Gastrocnemius medialis (tissue), 4 donors: ENCODE data around the gene FOXRED2. TPM values are rescaled to one million over a fixed set of nuclear protein-coding genes. Genes with fewer than 3 reads are reported as not detected.

Experiments
- ATAC-seq, 2 donors: fragments of 150-250 bp; one replicate each; pipeline ENCODE4 v1.9.1; 2016
- DNase-seq, 2 donors: peaks; one replicate each; pipeline ENCODE4 v3.0.0-alpha.2; 2019
- H3K27ac ChIP-seq, 4 donors: fragments of 200-600 bp; sonication (generic); 1 replicate in 1 of 4; 2 replicates in 3 of 4; pipeline ENCODE4 v1.5.1; 2016 to 2018; ENCODE audit warnings: mild to moderate bottlenecking in 2 of 4, moderate library complexity in 1 of 4
- H3K27me3 ChIP-seq, 3 donors: fragments of 200-600 bp; sonication (generic) in 2 of 3; 1 replicate in 1 of 3; 2 replicates in 2 of 3; pipeline versions ENCODE4 v1.5.1 to v1.6.0; 2016 to 2019; ENCODE audit warnings: mild to moderate bottlenecking in 1 of 3, moderate library complexity in 1 of 3
- H3K36me3 ChIP-seq, 2 donors: fragments of 200-600 bp; sonication (generic) in 1 of 2; one replicate each; pipeline ENCODE4 v1.5.1; 2017 to 2018
- H3K4me1 ChIP-seq, 2 donors: fragments of 200-600 bp; sonication (generic) in 1 of 2; one replicate each; pipeline ENCODE4 v1.5.1; 2016 to 2017; ENCODE audit warnings: mild to moderate bottlenecking in 2 of 2
- H3K4me3 ChIP-seq, 4 donors: fragments of 200-600 bp; sonication (generic) in 3 of 4; 1 replicate in 1 of 4; 2 replicates in 3 of 4; pipeline ENCODE4 v1.5.1; 2016 to 2019; ENCODE audit warnings: mild to moderate bottlenecking in 2 of 4
- H3K9me3 ChIP-seq, 3 donors: fragments of 200-600 bp; sonication (generic) in 2 of 3; 1 replicate in 1 of 3; 2 replicates in 2 of 3; pipeline ENCODE4 v1.5.1; 2016 to 2019
- POLR2A ChIP-seq, 2 donors: fragments of 450-650 bp; IDR thresholded peaks; one replicate each; pipeline ENCODE4 v1.6.1; 2017; ENCODE audit warnings: antibody characterized with exemption in 2 of 2, mild to moderate bottlenecking in 2 of 2, moderate library complexity in 2 of 2
- in situ Hi-C, 4 donors: fragments of 200-750 bp; cut with MboI; loops; one replicate each; pipeline versions ENCODE4 v1.15.0 to v1.8.0; 2017; ENCODE audit warnings: low sequenced_read_pairs in 4 of 4
- intact Hi-C: fragments of 100-400 bp; cut with DNase I; formaldehyde crosslinking; loops from one replicate; pipeline ENCODE4 v1.15.1; 2023; ENCODE audit warnings: low total_unique reads
- total RNA-seq, 4 donors: library from RNA; depleted of rRNA; stranded (reverse); fragments of >200 nt; gene quantifications; one replicate each; pipeline versions ENCODE4 v1.1.0 to v1.2.3, GENCODE V29; 2016
- TF ChIP-seq, protein P1 (sequence below), 5 experiments: fragments of 450-650 bp in 3 of 5; fragments of 200-600 bp in 2 of 5; sonication (generic) in 2 of 5; IDR thresholded peaks in 4 of 5; conservative IDR thresholded peaks in 1 of 5; 1 replicate in 4 of 5; 2 replicates in 1 of 5; pipeline ENCODE4 v1.5.1; 2016 to 2019; ENCODE audit warnings: antibody characterized with exemption in 5 of 5, mild to moderate bottlenecking in 3 of 5, moderate library complexity in 3 of 5

FOXRED2 gene
- total RNA-seq, 4 donors from 2014 or later = 2.6 to 13.6 (median 5.1) TPM

GRCh38 chr22:36505998-36506635, 723 bp downstream of the FOXRED2 start:
- intact Hi-C loops (loop anchor here (2.0 kb wide), 1 partner anchor 23 kb away; the partner anchor contains the start of gene EIF3D), in situ Hi-C loops (no loop called here)
- no peak for TF ChIP-seq POLR2A (IDR thresholded peaks at IDR 0.05)
- TF ChIP-seq, protein P1, sequence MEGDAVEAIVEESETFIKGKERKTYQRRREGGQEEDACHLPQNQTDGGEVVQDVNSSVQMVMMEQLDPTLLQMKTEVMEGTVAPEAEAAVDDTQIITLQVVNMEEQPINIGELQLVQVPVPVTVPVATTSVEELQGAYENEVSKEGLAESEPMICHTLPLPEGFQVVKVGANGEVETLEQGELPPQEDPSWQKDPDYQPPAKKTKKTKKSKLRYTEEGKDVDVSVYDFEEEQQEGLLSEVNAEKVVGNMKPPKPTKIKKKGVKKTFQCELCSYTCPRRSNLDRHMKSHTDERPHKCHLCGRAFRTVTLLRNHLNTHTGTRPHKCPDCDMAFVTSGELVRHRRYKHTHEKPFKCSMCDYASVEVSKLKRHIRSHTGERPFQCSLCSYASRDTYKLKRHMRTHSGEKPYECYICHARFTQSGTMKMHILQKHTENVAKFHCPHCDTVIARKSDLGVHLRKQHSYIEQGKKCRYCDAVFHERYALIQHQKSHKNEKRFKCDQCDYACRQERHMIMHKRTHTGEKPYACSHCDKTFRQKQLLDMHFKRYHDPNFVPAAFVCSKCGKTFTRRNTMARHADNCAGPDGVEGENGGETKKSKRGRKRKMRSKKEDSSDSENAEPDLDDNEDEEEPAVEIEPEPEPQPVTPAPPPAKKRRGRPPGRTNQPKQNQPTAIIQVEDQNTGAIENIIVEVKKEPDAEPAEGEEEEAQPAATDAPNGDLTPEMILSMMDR (IDR thresholded peaks at IDR 0.05 in 4 of 5, conservative IDR thresholded peaks at IDR 0.05 in 1 of 5) = no peak
- DNase-seq (no peak), ATAC-seq (no peak)
- no peaks in the 10 kb centered on the region for H3K27me3 ChIP-seq
- peaks cover 0 to 10% of the 10 kb centered on the region in 2 donors for H3K36me3 ChIP-seq
- H3K9me3 ChIP-seq = no peaks in the 10 kb centered on the region
- H3K4me3 ChIP-seq = peak overlapping the region; percentile 55 to 65 (median 60)
- peaks cover 5 to 17% of the 10 kb centered on the region in 2 donors for H3K4me1 ChIP-seq
- H3K27ac ChIP-seq = peak overlapping the region; percentile 77 to 91 (median 80)

GRCh38 chr22:36497910-36498665, 8.8 kb downstream of the FOXRED2 start:
- in situ Hi-C loops = no loop called here
- Histone ChIP-seq H3K27me3 (no peaks in the 10 kb centered on the region), H3K27ac (no peak overlapping the region), H3K4me3 (no peak overlapping the region), H3K4me1 (no peaks in the 10 kb centered on the region), H3K9me3 (no peaks in the 10 kb centered on the region), H3K36me3 (peaks cover 0 to 9% of the 10 kb centered on the region in 2 donors)
- no peak for DNase-seq
- intact Hi-C loops = no loop called here
- TF ChIP-seq, protein P1 (IDR thresholded peaks at IDR 0.05 in 4 of 5, conservative IDR thresholded peaks at IDR 0.05 in 1 of 5) = no peak
- no peak for TF ChIP-seq POLR2A (IDR thresholded peaks at IDR 0.05)
- ATAC-seq = no peak

DNA sequence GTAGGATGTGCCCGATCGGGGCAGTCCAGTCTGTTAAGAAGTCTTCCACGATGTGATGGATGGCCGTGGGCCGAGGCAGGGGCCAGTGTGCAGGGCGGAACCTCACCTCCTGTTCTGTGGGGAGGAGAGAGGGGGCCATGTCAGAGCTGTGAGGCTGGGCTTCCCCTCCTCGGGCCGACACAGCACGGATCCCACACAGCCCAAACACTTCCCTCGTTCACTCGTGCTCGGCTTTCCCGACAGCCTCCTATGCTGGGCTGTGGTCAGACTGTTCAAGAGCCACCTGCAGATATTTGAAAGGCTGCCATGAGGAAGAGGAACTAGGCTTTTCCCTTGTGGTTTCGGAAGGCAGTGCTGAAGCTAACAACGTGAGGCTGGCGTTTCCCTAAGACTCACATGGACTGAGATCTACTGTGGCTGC, 13.1 kb downstream of the FOXRED2 start:
- intact Hi-C loops (no loop called here), in situ Hi-C loops (no loop called here)
- Histone ChIP-seq H3K4me1 (no peaks in the 10 kb centered on the region), H3K27ac (no peak overlapping the region), H3K27me3 (no peaks in the 10 kb centered on the region), H3K36me3 (peaks cover 0 to 17% of the 10 kb centered on the region in 2 donors), H3K4me3 (no peak overlapping the region), H3K9me3 (no peaks in the 10 kb centered on the region)
- TF ChIP-seq, protein P1 (IDR thresholded peaks at IDR 0.05 in 4 of 5, conservative IDR thresholded peaks at IDR 0.05 in 1 of 5) = no peak
- TF ChIP-seq POLR2A (IDR thresholded peaks at IDR 0.05) = no peak
- ATAC-seq (peak in 1 of 2 donors; percentile 43), DNase-seq (peak; percentile 17 to 36)

DNA sequence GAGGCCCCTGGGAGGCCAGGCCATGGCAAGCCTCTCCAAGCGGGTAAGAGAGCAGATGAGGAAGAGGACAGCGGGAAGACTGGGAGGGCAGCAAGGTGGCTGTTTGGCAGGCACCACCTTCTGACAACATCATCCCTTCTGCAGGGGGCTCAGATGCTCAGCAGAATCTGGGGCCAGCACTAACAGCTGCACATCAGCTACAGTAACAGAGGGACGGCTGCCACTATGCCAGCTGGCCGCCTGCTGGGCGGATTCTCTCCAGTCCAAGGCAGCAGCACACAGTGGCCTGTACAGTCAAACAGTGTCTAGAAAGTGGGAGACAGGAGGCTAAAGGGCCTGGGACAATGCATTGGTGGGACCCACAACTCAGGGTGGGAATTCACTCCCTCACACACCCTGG, 14.7 kb downstream of the FOXRED2 start:
- intact Hi-C loops (no loop called here), in situ Hi-C loops (no loop called here)
- ATAC-seq = no peak
- Histone ChIP-seq H3K4me3 (no peak overlapping the region), H3K36me3 (peaks cover 0 to 17% of the 10 kb centered on the region in 2 donors), H3K27me3 (no peaks in the 10 kb centered on the region), H3K9me3 (no peaks in the 10 kb centered on the region), H3K27ac (no peak overlapping the region), H3K4me1 (no peaks in the 10 kb centered on the region)
- DNase-seq = no peak
- TF ChIP-seq, protein P1 (IDR thresholded peaks at IDR 0.05 in 4 of 5, conservative IDR thresholded peaks at IDR 0.05 in 1 of 5) = no peak
- no peak for TF ChIP-seq POLR2A (IDR thresholded peaks at IDR 0.05)
